ENCODE measurements around the gene PANK4.
"Not testable (repeated sequence)": the region's sequence is repeated elsewhere in the genome, so short reads cannot be mapped to it uniquely, and the experiment has no call there.

Gene PANK4

DNA sequence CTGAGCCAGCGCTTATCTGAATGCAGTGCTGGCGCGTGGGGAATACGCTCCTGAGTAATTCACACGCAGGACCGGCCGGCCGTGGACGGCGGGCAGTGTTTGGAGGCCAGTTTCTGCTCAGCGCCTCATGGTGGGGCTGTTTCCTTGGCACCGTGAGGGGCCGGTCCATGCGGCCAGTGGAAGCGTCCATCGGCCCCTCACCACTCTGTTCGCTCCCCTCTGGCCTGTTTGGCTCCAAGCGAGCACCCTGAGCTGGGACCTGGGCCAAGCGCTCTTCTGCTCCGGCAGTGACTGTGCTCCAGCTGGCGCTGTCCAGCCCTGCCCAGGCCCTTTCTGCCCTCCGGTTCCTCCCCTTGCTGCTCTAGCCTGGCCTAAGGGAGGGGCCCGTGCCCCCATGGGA, 66.6 kb downstream of the PANK4 start:
- Mint-ChIP-seq H3K4me1 (ENCODE audit: low read depth) (no peaks in the 10 kb centered on the region), H3K27ac (no peak overlapping the region), H3K4me3 (no peak overlapping the region)

GRCh38 chr1:2459102-2459753, 67.2 kb downstream of the PANK4 start:
- H3K9me3 Mint-ChIP-seq (ENCODE audit: low read depth); H3K4me1 Mint-ChIP-seq (ENCODE audit: low read depth); H3K36me3 Mint-ChIP-seq; H3K27ac Mint-ChIP-seq; H3K27me3 Mint-ChIP-seq; H3K4me3 Mint-ChIP-seq: not testable (repeated sequence)

More for the DNA sequence above, 66.6 kb downstream of the PANK4 start:
- Mint-ChIP-seq H3K27me3 (peaks cover 1% of the 10 kb centered on the region), H3K9me3 (ENCODE audit: low read depth) (no peaks in the 10 kb centered on the region), H3K36me3 (no peaks in the 10 kb centered on the region)

DNA sequence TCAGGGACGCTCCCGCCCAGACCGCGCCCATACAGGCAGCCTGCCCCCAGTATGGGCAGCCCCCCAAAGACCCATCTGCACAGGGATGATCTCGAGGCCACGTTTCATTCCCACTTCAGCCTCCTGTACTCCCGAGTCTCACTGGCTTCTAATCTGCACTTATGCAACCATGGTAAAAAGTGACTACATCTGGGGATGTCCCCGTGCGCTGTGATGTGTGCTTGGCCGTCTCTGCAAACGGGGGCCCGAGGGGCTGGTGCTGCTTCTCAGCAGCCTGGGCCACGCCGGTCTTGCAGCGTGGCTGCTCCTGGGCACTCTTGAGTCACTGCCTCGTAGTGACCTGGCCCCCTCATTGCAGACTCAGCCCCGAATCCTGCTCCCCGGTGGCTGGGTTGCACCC, 67.7 kb downstream of the PANK4 start:
- no peaks in the 10 kb centered on the region for H3K9me3 Mint-ChIP-seq (ENCODE audit: low read depth)
- peaks cover 1% of the 10 kb centered on the region for H3K27me3 Mint-ChIP-seq
- H3K27ac Mint-ChIP-seq: no peak overlapping the region
- no peak overlapping the region for H3K4me3 Mint-ChIP-seq
- no peaks in the 10 kb centered on the region for H3K4me1 Mint-ChIP-seq (ENCODE audit: low read depth)
- H3K36me3 Mint-ChIP-seq: no peaks in the 10 kb centered on the region
